HG03439 (cell line): ENCODE measurements around the gene TSPAN10.

Source experiments
- ATAC-seq: cut with Tn5 transposase; IDR thresholded peaks from one replicate; pipeline ENCODE4 v1.9.1; 2021; ENCODE audit warnings: mild to moderate bottlenecking, moderate library complexity; ENCODE audit not compliant: unreplicated experiment

Gene TSPAN10

GRCh38 chr17:81631482-81631881 lies 5.5 kb upstream of the TSPAN10 start:
- ATAC-seq, result no peak

DNA sequence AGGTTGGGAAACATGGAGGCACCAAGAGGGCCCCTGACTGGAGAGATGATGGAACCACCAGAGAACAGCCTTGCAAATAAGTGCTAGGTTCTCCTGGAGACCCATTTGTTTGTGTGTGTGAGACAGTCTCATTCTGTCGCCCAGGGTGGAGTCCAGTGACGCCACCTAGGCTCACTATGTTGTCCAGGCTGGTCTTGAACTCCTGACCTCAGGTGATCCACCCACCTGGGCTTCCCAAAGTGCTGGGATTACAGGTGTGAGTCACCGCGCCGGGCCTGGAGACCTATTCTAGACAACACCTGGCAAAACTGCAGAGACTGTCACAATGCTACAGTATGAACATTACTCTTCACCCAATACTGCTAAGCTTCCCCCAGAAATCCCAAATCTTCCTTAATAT lies 1.6 kb upstream of the TSPAN10 start:
- no peak for ATAC-seq

DNA sequence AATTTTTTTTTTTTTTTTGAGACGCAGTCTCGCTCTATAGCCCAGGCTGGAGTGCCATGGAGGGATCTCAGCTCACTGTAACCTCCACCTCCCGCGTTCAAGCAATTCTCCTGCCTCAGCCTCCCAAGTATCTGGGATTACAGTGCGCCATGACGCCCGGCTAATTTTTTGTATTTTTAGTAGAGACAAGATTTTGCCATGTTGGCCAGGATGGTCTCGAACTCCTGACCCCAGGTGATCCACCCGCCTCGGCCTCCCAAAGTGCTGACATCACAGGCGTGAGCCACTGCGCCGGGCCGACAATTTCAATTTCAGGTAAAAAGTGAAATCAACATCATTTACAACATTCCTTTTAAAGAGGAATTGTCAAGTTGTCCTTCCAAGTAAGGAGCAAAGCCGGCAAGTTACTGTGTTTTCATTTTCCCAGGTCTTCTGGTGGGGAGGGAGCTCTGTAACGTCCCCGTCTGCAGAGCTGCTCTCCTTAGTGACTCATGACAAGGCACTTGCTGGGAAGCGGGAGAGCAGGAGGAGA lies 957 bp upstream of the TSPAN10 start:
- ATAC-seq, result no peak

GRCh38 chr17:81638683-81639082 lies 1.7 kb downstream of the TSPAN10 start:
- ATAC-seq, result no peak

DNA sequence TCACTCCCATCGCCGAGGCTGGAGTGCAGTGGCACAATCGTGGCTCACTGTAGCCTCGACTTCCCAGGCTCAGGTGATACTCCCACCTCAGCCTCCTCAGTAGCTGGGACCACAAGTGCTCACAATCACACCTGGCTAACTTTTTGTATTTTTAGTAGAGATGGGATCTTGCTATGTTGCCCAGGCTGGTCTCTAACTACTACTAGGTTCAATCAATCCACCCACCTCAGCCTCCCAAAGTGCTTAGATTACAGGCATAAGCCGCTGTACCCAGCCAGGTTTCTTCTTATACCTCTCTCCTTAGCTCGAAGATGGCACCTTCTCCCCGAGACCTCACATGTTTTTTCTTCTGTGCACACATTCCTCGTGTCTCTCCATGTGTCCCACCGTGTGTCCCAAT lies 3.0 kb downstream of the TSPAN10 start:
- no peak for ATAC-seq

DNA sequence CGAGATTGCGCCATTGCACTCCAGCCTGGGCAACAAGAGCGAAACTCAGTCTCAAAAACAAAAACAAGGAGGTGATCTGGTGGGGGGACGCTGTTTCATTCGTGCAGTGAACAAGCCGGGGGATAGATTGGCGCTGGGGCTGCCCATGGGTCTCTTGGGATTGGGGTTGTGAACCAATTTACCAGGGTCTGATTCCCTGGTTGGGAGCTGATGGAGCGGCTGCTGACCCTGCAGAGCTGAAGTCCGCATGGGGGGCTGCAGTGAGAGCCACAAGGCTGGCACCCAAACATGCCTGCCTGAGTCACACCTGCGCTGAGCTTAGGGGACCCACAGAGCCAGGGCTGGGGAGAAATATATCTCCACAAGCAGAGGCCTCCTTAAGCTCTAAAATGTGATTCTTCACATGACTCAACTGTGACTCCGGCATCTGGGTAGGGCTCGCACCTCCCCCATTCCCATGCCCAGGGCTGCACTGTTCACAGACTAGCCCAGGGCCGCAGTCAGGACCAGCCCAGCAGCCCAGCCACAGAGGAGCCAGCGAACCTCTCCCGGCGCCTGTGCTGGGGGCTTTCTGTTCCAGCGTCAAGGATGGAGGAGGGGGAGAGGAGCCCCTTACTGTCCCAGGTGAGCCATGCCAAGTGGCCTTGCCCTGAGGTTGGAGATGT lies 5.0 kb downstream of the TSPAN10 start:
- no peak for ATAC-seq

DNA sequence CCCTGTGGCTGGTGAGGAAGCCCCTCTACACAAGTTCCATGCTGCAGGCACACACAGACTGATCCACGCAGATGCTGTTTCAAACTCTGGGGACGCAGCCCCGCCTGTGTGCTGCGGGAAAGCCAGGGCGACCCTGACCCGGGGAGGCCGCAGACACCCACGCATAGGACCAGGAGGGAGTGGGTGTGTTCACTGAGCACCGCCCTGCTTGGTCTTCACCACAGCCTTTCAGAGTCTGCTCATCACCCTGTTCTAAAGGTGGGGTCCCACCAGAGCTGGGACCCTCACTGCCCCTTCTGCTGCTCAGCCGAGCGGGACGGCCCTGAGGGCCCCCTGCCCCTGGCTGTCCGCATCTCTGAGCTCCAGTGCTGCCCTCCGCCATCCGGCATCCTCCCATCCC lies 7.5 kb downstream of the TSPAN10 start:
- no peak for ATAC-seq

DNA sequence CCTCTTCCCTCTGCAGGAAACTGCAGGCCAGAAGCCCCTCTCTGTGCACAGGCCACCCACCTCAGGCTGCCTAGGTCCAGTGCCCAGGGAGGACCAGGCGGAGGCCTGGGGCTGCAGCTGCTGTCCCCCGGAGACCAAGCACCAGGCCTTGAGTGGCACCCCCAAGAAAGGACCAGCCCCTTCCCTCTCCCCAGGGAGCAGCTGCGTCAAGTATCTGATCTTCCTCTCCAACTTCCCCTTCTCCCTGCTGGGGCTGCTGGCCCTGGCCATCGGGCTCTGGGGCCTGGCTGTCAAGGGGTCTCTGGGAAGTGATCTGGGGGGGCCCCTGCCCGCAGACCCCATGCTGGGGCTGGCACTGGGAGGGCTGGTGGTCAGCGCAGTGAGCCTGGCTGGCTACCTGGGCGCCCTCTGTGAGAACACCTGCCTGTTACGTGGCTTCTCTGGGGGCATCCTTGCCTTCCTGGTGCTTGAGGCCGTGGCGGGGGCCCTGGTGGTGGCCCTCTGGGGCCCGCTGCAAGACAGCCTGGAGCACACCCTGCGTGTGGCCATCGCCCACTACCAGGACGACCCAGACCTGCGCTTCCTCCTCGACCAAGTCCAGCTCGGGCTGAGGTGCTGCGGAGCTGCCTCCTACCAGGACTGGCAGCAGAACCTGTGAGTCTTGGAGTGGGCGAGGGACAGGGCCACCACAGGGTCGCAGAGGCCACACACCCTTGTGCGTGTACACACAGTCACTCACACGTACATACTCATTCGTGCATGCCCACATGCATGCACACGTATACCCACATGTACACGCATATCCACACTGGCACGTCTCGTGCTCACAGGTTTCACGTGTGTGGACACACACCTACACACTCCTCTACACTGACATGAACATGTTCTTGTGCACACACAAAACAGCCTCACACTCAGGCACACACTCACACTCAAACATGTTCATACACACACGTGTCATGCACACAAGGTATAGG lies 8.3 kb downstream of the TSPAN10 start:
- no peak for ATAC-seq

DNA sequence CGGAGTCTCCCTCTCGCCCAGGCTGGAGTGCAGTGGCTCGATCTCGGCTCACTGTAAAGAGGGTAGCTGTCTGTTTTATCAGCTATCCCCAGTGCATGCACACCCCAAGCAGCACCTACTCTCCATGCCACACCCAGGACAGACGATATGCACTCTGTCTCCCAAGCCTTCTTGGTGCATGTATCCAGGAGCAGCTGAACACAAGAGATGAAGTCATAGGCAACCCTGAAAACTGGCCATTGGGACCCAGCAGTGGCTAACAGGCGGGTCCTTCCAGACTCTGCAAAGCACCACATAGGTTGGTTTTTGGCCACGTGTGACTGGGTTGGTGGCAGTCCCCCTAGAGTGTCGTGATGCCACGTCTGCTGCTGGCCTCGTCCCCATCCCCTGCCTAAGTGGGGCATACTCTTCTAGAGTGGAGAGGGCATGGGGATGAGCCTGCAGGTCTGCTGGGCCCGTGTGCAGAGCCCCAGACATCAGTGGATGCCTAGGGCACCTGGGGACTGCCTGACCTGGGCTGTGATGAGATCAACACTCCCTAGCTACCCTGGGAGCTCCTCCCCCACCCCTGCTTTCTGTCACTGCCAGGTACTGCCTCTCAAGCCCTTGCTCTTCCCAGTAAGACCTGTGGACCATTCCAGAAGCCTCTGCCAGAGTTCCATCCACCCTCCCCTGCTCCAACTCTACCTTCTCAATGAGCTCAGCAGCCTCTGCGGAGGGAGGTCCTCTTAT lies 10.0 kb downstream of the TSPAN10 start:
- no peak for ATAC-seq

DNA sequence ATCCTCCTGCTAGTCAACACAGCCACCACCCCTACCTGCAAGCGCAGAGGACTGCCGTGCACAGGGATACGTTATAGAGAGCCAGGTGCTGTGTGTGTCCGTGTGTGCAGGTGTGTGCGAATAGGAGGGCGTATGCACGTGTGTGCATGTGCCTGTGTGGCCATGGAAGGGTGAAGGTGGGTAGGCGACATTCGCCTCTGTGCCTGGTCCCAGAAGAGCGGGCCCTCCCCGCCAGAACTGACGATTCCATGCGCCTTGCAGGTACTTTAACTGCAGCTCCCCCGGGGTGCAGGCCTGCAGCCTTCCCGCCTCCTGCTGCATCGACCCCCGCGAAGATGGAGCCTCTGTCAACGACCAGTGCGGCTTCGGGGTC lies 10.6 kb downstream of the TSPAN10 start:
- ATAC-seq, result no peak

DNA sequence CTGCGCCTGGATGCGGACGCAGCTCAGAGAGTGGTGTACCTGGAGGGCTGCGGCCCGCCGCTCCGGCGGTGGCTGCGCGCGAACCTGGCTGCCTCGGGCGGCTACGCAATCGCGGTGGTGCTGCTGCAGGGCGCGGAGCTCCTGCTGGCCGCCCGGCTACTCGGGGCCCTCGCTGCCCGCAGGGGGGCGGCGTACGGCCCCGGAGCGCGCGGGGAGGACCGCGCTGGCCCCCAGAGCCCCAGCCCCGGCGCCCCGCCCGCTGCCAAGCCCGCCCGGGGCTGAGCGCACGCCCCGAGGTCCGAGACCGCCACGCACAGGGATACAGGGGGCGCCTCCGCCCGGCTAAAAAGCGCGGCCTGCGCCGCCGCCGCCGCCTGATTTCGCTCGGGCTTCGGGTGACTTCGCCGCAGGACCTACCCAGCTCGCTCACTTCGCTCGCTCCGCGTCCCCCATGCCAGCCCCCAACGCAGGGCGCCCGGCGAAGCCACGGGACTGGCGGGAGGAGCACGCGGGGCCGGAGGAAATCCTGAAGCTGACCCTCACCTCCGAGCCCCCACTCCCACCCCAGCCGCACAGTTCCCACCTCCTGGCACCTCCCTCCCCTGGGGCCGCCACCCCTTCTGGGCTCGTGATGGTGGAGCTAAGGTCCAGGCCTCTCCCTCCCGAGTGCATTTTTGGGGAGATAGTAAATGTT lies 11.2 kb downstream of the TSPAN10 start:
- no peak for ATAC-seq

DNA sequence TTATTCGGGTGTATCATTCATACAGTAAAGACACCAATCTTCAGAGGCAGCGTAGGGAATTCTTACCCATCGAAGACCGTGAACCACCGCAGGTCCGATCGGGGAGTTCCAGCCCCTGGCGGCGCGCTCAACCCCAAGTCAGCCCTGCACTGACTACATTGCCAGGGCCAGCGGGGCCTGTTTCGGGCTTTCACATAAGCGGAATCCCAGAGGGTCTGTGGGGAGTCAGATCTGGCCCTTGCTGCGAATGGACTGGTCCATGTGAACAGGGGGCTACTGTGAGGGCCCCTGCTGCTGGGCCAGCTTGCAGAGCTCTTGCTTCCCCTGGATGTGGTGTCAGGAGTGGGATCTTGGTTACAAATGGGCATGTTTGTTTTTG lies 11.7 kb downstream of the TSPAN10 start:
- no peak for ATAC-seq

DNA sequence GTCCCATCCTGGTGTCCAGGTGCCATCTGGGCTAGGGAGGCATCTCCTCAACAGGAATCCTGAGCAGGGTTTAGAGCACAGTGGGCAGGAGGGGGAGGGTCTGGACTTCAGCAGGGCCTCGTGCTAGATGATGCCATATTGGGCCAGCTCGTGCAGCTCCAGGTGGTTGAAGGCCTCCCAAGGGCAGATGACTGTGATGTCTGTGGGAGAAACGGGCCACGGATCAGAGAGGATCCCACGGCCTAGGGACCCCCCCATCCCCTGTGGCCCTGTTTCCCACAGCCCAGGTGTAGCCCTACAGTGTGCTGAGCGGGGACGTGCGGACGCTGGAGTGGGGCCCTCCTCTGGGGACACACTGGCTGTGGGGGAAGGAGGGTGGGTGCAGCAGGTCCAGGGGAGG lies 14.0 kb downstream of the TSPAN10 start:
- no peak for ATAC-seq

DNA sequence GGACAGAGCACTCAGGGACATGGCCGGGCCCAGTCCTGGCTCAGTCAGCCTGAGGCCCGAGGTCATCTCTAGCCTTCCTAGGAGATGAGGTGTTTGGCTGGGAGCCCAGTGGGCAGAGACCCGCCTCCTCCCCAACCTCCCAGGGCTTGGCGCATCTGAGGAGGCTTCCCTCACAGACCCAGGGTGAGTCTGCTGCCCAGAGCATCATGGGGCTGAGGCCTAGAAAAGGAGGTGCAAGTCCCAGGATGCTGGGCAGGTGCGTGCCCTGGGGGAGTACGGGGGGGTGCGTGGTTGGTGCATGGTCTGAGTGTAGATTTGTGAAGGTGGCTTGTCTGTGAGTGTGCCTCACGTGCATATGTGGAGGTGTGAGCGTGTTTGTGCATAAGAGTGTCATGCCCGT lies 14.7 kb downstream of the TSPAN10 start:
- no peak for ATAC-seq

GRCh38 chr17:81652906-81653771 lies 16.1 kb downstream of the TSPAN10 start:
- ATAC-seq, result no peak

- ATAC-seq, result no peak
These were observed 18.6 kb downstream of the TSPAN10 start for GRCh38 chr17:81655378-81656117.

- no peak for ATAC-seq
These were observed 19.2 kb downstream of the TSPAN10 start, which contains the start of gene PDE6G for GRCh38 chr17:81656118-81656743. Gene PDE6G, minus strand, starts transcription at chr17:81656542. Its CDS starts 3,237 bp downstream, at chr17:81653305.

GRCh38 chr17:81656835-81657234 lies 19.8 kb downstream of the TSPAN10 start:
- ATAC-seq, result no peak

GRCh38 chr17:81659038-81659437 lies 22.0 kb downstream of the TSPAN10 start:
- ATAC-seq, result no peak
